ENCODE data around the gene WDR70.

GRCh38 chr5:37576552-37576951 is 197.4 kb downstream of the WDR70 start:
- TF ChIP-seq NFRKB (IDR thresholded peaks at IDR 0.05) (no peak), L3MBTL2 (conservative IDR thresholded peaks at IDR 0.05) (no peak), FOXM1 (IDR thresholded peaks at IDR 0.05; ENCODE audit: borderline replicate concordance) (no peak), SP1 (IDR thresholded peaks at IDR 0.05) (no peak), ZNF384 (IDR thresholded peaks at IDR 0.05) (no peak), HDGF (IDR thresholded peaks at IDR 0.05; ENCODE audit: borderline replicate concordance) (no peak), SUZ12 (IDR thresholded peaks at IDR 0.05) (no peak), PKNOX1 (IDR thresholded peaks at IDR 0.05) (no peak), BHLHE40 (IDR thresholded peaks at IDR 0.05; ENCODE audit: borderline replicate concordance) (no peak), TARDBP (IDR thresholded peaks at IDR 0.05) (no peak), ELF4 (IDR thresholded peaks at IDR 0.05) (no peak), FOXK2 (IDR thresholded peaks at IDR 0.05) (no peak), FOXA1 (IDR thresholded peaks at IDR 0.05) (no peak), ARNT (IDR thresholded peaks at IDR 0.05) (no peak)

Measured in HEK293T (cell line).